DOHH2 (cell line): ENCODE results near the gene TLCD1.
A peak's percentile ranks its signal among the peaks of the same experiment; 100 is the strongest.

Experiments used
- H3F3A ChIP-seq: fragments of 200-600 bp; sonication (generic), shearing (Covaris generic); 2 replicates; pipeline ENCODE4 v1.6.0; 2016; ENCODE audit warnings: antibody characterized with exemption, mild to moderate bottlenecking; ENCODE audit not compliant: control insufficient read depth, insufficient read depth
- H3K27ac ChIP-seq: fragments of 200-600 bp; sonication (generic); 2 replicates; pipeline ENCODE4 v1.5.1; 2014; ENCODE audit warnings: low read depth, mild to moderate bottlenecking, low read length, moderate library complexity
- H3K27me3 ChIP-seq: fragments of 200-600 bp; sonication (generic); 2 replicates; pipeline ENCODE4 v1.6.1; 2014; ENCODE audit warnings: mild to moderate bottlenecking, low read length, mixed read lengths; ENCODE audit not compliant: control insufficient read depth
- H3K36me3 ChIP-seq: fragments of 200-600 bp; sonication (generic); 2 replicates; pipeline ENCODE4 v1.6.1; 2014; ENCODE audit warnings: mild to moderate bottlenecking, low read length, moderate library complexity, mixed read lengths; ENCODE audit not compliant: control insufficient read depth
- H3K4me1 ChIP-seq: fragments of 200-600 bp; sonication (generic); 2 replicates; pipeline ENCODE4 v1.6.1; 2014; ENCODE audit warnings: mild to moderate bottlenecking, low read length, mixed read lengths; ENCODE audit not compliant: control insufficient read depth
- H3K4me2 ChIP-seq: fragments of 200-600 bp; sonication (generic); 2 replicates; pipeline ENCODE4 v1.6.0; 2014; ENCODE audit warnings: mild to moderate bottlenecking, low read length, moderate library complexity
- H3K4me3 ChIP-seq: fragments of 200-600 bp; sonication (generic); 2 replicates; pipeline ENCODE4 v1.5.1; 2014; ENCODE audit warnings: mild to moderate bottlenecking, low read length, mixed read lengths
- H3K79me2 ChIP-seq: fragments of 200-600 bp; sonication (generic); 2 replicates; pipeline ENCODE4 v1.6.1; 2014; ENCODE audit warnings: mild to moderate bottlenecking, low read length, mixed read lengths; ENCODE audit not compliant: control insufficient read depth
- H3K9me2 ChIP-seq: fragments of 200-600 bp; sonication (generic); replicated peaks from 2 replicates; pipeline ENCODE4 v1.6.1; 2014; ENCODE audit warnings: mild to moderate bottlenecking, low read length, mixed read lengths; ENCODE audit not compliant: control insufficient read depth
- H3K9me3 ChIP-seq: fragments of 200-600 bp; sonication (generic); 2 replicates; pipeline ENCODE4 v1.6.1; 2014; ENCODE audit warnings: antibody characterized with exemption, low read length, mixed read lengths; ENCODE audit not compliant: control insufficient read depth, insufficient read depth
- H4K20me1 ChIP-seq: fragments of 200-600 bp; sonication (generic); 2 replicates; pipeline ENCODE4 v1.6.0; 2014; ENCODE audit warnings: low read depth, mild to moderate bottlenecking, antibody characterized with exemption, low read length, moderate library complexity; ENCODE audit not compliant: control insufficient read depth, insufficient read depth
- CTCF ChIP-seq: fragments of 200-600 bp; sonication (generic); IDR thresholded peaks from one replicate; pipeline ENCODE4 v1.5.1; 2014; ENCODE audit warnings: antibody characterized with exemption, mild to moderate bottlenecking, low read depth, low read length; ENCODE audit not compliant: poor library complexity, severe bottlenecking
- EZH2phosphoT487 ChIP-seq: fragments of 200-600 bp; sonication (generic); IDR thresholded peaks from 2 replicates; pipeline ENCODE4 v1.6.1; 2017; ENCODE audit warnings: borderline replicate concordance, mild to moderate bottlenecking, antibody characterized with exemption, low read length, moderate library complexity, mixed read lengths

Gene TLCD1

GRCh38 chr17:28765038-28765437 is 39.0 kb upstream of the TLCD1 start:
- TF ChIP-seq CTCF: no peak
- no peak for TF ChIP-seq EZH2phosphoT487
- Histone ChIP-seq H3K27me3 (no peaks in the 10 kb centered on the region), H4K20me1 (no peaks in the 10 kb centered on the region; the same call in 1 of the 2 replicates), H3K36me3 (peaks cover 22% of the 10 kb centered on the region), H3K79me2 (no peaks in the 10 kb centered on the region), H3K4me3 (no peak overlapping the region), H3K9me2 (no peaks in the 10 kb centered on the region), H3K4me2 (no peak overlapping the region), H3F3A (no peaks in the 10 kb centered on the region), H3K27ac (no peak overlapping the region), H3K4me1 (peaks cover 9% of the 10 kb centered on the region), H3K9me3 (no peaks in the 10 kb centered on the region)

- H3F3A ChIP-seq: no peaks in the 10 kb centered on the region
- H3K27ac ChIP-seq: no peak overlapping the region
- no peak for TF ChIP-seq EZH2phosphoT487
- peak; percentile 91 for TF ChIP-seq CTCF
- no peak overlapping the region for H3K4me3 ChIP-seq
- H4K20me1 ChIP-seq: no peaks in the 10 kb centered on the region; the same call in 1 of the 2 replicates
- no peak overlapping the region for H3K4me2 ChIP-seq
- H3K9me3 ChIP-seq: no peaks in the 10 kb centered on the region
- H3K79me2 ChIP-seq: no peaks in the 10 kb centered on the region
- no peaks in the 10 kb centered on the region for H3K27me3 ChIP-seq
- peaks cover 33% of the 10 kb centered on the region for H3K36me3 ChIP-seq
- H3K4me1 ChIP-seq: peaks cover 9% of the 10 kb centered on the region
- H3K9me2 ChIP-seq: no peaks in the 10 kb centered on the region
Observed at GRCh38 chr17:28763804-28764266, 37.8 kb upstream of the TLCD1 start.

GRCh38 chr17:28763137-28763799 is 37.2 kb upstream of the TLCD1 start:
- peaks cover 9% of the 10 kb centered on the region for H3K4me1 ChIP-seq
- no peaks in the 10 kb centered on the region for H3K9me3 ChIP-seq
- no peaks in the 10 kb centered on the region for H3K9me2 ChIP-seq
- no peak overlapping the region for H3K4me3 ChIP-seq
- no peak overlapping the region for H3K27ac ChIP-seq
- no peaks in the 10 kb centered on the region for H3F3A ChIP-seq
- H3K36me3 ChIP-seq: peaks cover 39% of the 10 kb centered on the region
- H3K79me2 ChIP-seq: no peaks in the 10 kb centered on the region
- TF ChIP-seq EZH2phosphoT487 (no peak), CTCF (no peak)
- no peaks in the 10 kb centered on the region for H4K20me1 ChIP-seq
- no peak overlapping the region for H3K4me2 ChIP-seq
- H3K27me3 ChIP-seq: no peaks in the 10 kb centered on the region
